Measurements from ENCODE around the gene RPS4Y2. TPM values are rescaled to one million over a fixed set of nuclear protein-coding genes. Genes with fewer than 3 reads are reported as not detected.

Gene RPS4Y2
- total and polyA plus RNA-seq, 2 of the 13 experiments (the other 11 are each of a cell fraction or from before 2014, with no cell fraction given): not detected

- H3K4me2 ChIP-seq (ENCODE audit: low read depth, low read length): no peak overlapping the region
- ATAC-seq: no peak
- no peak overlapping the region for H3K9ac ChIP-seq (ENCODE audit: insufficient read depth, low read depth, low read length)
- no peaks in the 10 kb centered on the region for H3K79me2 ChIP-seq (ENCODE audit: insufficient read depth, low read length)
- H3K4me3 ChIP-seq (replicated peaks in 1 of 3; ENCODE audit: insufficient read depth in 1 of 3, low read depth in 2 of 3, low read length in 3 of 3): no peak overlapping the region
- intact Hi-C loops (cut with micrococcal nuclease; ENCODE audit: unreplicated experiment) (no loop called here), in situ Hi-C loops (cut with HindIII; ENCODE audit: extremely low pct_ligation_motif_present, low pct_unique_long_range_greater_than_20kb) (no loop called here)
- CTCF ChIA-PET (ENCODE audit: low intra/inter-chr PET ratio, low total read pairs): no interaction called here
- no peaks in the 10 kb centered on the region for H4K20me1 ChIP-seq (ENCODE audit: insufficient read depth, low read length)
- TF ChIP-seq ZNF75D (CRISPR knock-in tag; IDR thresholded peaks at IDR 0.05; ENCODE audit: borderline replicate concordance) (no peak), ZC3H4 (CRISPR knock-in tag; IDR thresholded peaks at IDR 0.05; ENCODE audit: borderline replicate concordance) (no peak), POLR2AphosphoS5 (IDR thresholded peaks at IDR 0.05; ENCODE audit: low read depth, low read length) (no peak), ZNF282 (IDR thresholded peaks at IDR 0.05; ENCODE audit: partially characterized antibody) (no peak), ZNF17 (CRISPR knock-in tag; IDR thresholded peaks at IDR 0.05) (no peak), ELF4 (CRISPR knock-in tag; IDR thresholded peaks at IDR 0.05; ENCODE audit: borderline replicate concordance) (no peak), SP1 (IDR thresholded peaks at IDR 0.05) (no peak), SP1 (CRISPR knock-in tag; IDR thresholded peaks at IDR 0.05) (no peak)
- H3K4me1 ChIP-seq (ENCODE audit: insufficient read depth, low read length): no peaks in the 10 kb centered on the region
- no peak overlapping the region for H3K27ac ChIP-seq (ENCODE audit: extremely low read length, insufficient read depth, low read length)
- no peak overlapping the region for H2AFZ ChIP-seq (ENCODE audit: low read length)
- FAIRE-seq: no peak
- BruUV-seq (replicated peaks): no TSS peak
- no peak for DNase-seq (ENCODE audit: low spot score)
- POLR2A ChIA-PET: no interaction called here
- H3K36me3 ChIP-seq (replicated peaks in 1 of 2; ENCODE audit: control insufficient read depth in 1 of 2, insufficient read depth in 2 of 2, low read length in 2 of 2): no peaks in the 10 kb centered on the region
- 0% methylated on average over 1 of the region's 2 CpGs for WGBS (ENCODE audit: low lambda C conversion rate)
- H3K9me3 ChIP-seq (ENCODE audit: low read length): no peaks in the 10 kb centered on the region
- no peaks in the 10 kb centered on the region for H3K27me3 ChIP-seq (ENCODE audit: control insufficient read depth in 1 of 2, insufficient read depth in 2 of 2, low read length in 2 of 2)
Observed at GRCh38 chrY:20765117-20765516, 9.2 kb downstream of the RPS4Y2 start.

GRCh38 chrY:20770755-20771154 lies 14.8 kb downstream of the RPS4Y2 start:
- Histone ChIP-seq H3K27me3 (ENCODE audit: control insufficient read depth in 1 of 2, insufficient read depth in 2 of 2, low read length in 2 of 2) (no peaks in the 10 kb centered on the region), H3K4me1 (ENCODE audit: insufficient read depth, low read length) (no peaks in the 10 kb centered on the region), H3K4me2 (ENCODE audit: low read depth, low read length) (no peak overlapping the region), H3K36me3 (replicated peaks in 1 of 2; ENCODE audit: control insufficient read depth in 1 of 2, insufficient read depth in 2 of 2, low read length in 2 of 2) (no peaks in the 10 kb centered on the region), H3K79me2 (ENCODE audit: insufficient read depth, low read length) (no peaks in the 10 kb centered on the region), H4K20me1 (ENCODE audit: insufficient read depth, low read length) (no peaks in the 10 kb centered on the region), H3K27ac (ENCODE audit: extremely low read length, insufficient read depth, low read length) (no peak overlapping the region), H3K9ac (ENCODE audit: insufficient read depth, low read depth, low read length) (no peak overlapping the region), H2AFZ (ENCODE audit: low read length) (no peak overlapping the region), H3K4me3 (replicated peaks in 1 of 3; ENCODE audit: insufficient read depth in 1 of 3, low read depth in 2 of 3, low read length in 3 of 3) (no peak overlapping the region), H3K9me3 (ENCODE audit: low read length) (no peaks in the 10 kb centered on the region)
- ChIA-PET CTCF (ENCODE audit: low intra/inter-chr PET ratio, low total read pairs) (no interaction called here), POLR2A (no interaction called here)
- in situ Hi-C loops (cut with HindIII; ENCODE audit: extremely low pct_ligation_motif_present, low pct_unique_long_range_greater_than_20kb): no loop called here
- BruUV-seq (replicated peaks): no TSS peak
- 0% methylated on average over 3 of the region's 3 CpGs for WGBS (ENCODE audit: low lambda C conversion rate)
- DNase-seq (ENCODE audit: low spot score) (no peak), FAIRE-seq (no peak), ATAC-seq (no peak)
- intact Hi-C loops (cut with micrococcal nuclease; ENCODE audit: unreplicated experiment): no loop called here
- no peak for TF ChIP-seq BCL3 (CRISPR knock-in tag; IDR thresholded peaks at IDR 0.05)
- no peak for TF ChIP-seq MLX (CRISPR knock-in tag; IDR thresholded peaks at IDR 0.05)
- TF ChIP-seq CSRNP2 (CRISPR knock-in tag; conservative IDR thresholded peaks at IDR 0.05; ENCODE audit: low read depth): no peak
- no peak for TF ChIP-seq BRF2 (CRISPR knock-in tag; IDR thresholded peaks at IDR 0.05)
- no peak for TF ChIP-seq ZNF577 (CRISPR knock-in tag; IDR thresholded peaks at IDR 0.05; ENCODE audit: borderline replicate concordance, low read depth)
- TF ChIP-seq ZSCAN9 (CRISPR knock-in tag; IDR thresholded peaks at IDR 0.05; ENCODE audit: borderline replicate concordance): no peak

All from HepG2 (cell line).